A549 (cell line): ENCODE results near the gene SST. TPM values are rescaled to one million over a fixed set of nuclear protein-coding genes. Genes with fewer than 3 reads are reported as not detected.

Experiments used
- ATAC-seq, 2 experiments: fragments of 200-7000 bp in 1 of 2; fragments of >200 bp in 1 of 2; cut with Nextera tagmentation in 1 of 2; cut with Tn5 transposase in 1 of 2; 3 replicates each; pipeline versions ENCODE4 v1.8.0 to v1.9.1; 2018 to 2020; ENCODE audit warnings: mild to moderate bottlenecking in 1 of 2, moderate library complexity in 1 of 2
- CTCF ChIA-PET: fragments of 300-600 bp; sonication (Branson Sonifier 250); formaldehyde crosslinking; extraction: SDS; loops from one replicate; lab custom pipeline; 2021; ENCODE audit warnings: antibody characterized with exemption, inconsistent platforms; lab: Yijun Ruan, JAX
- POLR2A ChIA-PET: fragments of 350-600 bp; formaldehyde crosslinking; extraction: SDS; loops from one replicate; lab custom pipeline; 2021; ENCODE audit warnings: antibody characterized with exemption, inconsistent platforms; lab: Yijun Ruan, JAX
- DNase-seq, 2 experiments: peaks; one replicate each; pipeline versions ENCODE4 v3.0.0 to v3.0.0-alpha.2; 2011 to 2016; ENCODE audit warnings: low read depth in 1 of 2, low spot score in 1 of 2
- FAIRE-seq: peaks from 2 replicates; lab custom pipeline; 2011; peaks lifted over from hg19 to GRCh38; lab: Jason Lieb, UNC
- H3K27ac ChIP-seq, 2 experiments: fragments of >200 bp; sonication (Bioruptor Twin); formaldehyde crosslinking; 3 replicates each; pipeline ENCODE4 v1.5.1; 2016 to 2017
- H3K4me1 ChIP-seq: fragments of >200 bp; sonication (Bioruptor Twin); formaldehyde crosslinking; 3 replicates; pipeline ENCODE4 v1.6.1; 2016
- H3K4me2 ChIP-seq: fragments of >200 bp; sonication (Bioruptor Twin); formaldehyde crosslinking; 3 replicates; pipeline ENCODE4 v1.6.1; 2016
- H3K4me3 ChIP-seq: fragments of >200 bp; sonication (Bioruptor Twin); formaldehyde crosslinking; 3 replicates; pipeline ENCODE4 v1.5.1; 2016
- H3K9me3 ChIP-seq: fragments of >200 bp; sonication (Bioruptor Twin); formaldehyde crosslinking; 3 replicates; pipeline ENCODE4 v1.6.1; 2016
- CBX2 ChIP-seq: fragments of 200-600 bp; sonication (generic); IDR thresholded peaks from 2 replicates; pipeline ENCODE4 v1.6.1; 2016; ENCODE audit warnings: low read depth, mild to moderate bottlenecking, borderline replicate concordance
- CEBPB ChIP-seq, 2 experiments: fragments of >200 bp in 1 of 2; sonication (Bioruptor Twin) in 1 of 2; formaldehyde crosslinking in 1 of 2; IDR thresholded peaks; 2 replicates each; pipeline ENCODE4 v1.6.1; 2012 to 2016
- CHD2 ChIP-seq: fragments of 150-350 bp; IDR thresholded peaks from 2 replicates; pipeline ENCODE4 v1.6.1; 2014; ENCODE audit warnings: low read length; ENCODE audit not compliant: partially characterized antibody
- EHF ChIP-seq: fragments of 250-450 bp; sonication (Bioruptor Pico); IDR thresholded peaks from 2 replicates; pipeline ENCODE4 v1.5.0; 2020; ENCODE audit warnings: mild to moderate bottlenecking
- EHMT2 ChIP-seq: fragments of 200-600 bp; sonication (generic); IDR thresholded peaks from 2 replicates; pipeline ENCODE4 v1.6.1; 2016; ENCODE audit warnings: antibody characterized with exemption, low read depth, mild to moderate bottlenecking, moderate library complexity
- ESRRA ChIP-seq: fragments of 150-350 bp; IDR thresholded peaks from 2 replicates; pipeline ENCODE4 v1.6.1; 2014; ENCODE audit warnings: mild to moderate bottlenecking, low read length, borderline replicate concordance
- FOXS1 ChIP-seq: fragments of 250-450 bp; sonication (Bioruptor Pico); IDR thresholded peaks from 2 replicates; pipeline ENCODE4 v1.5.0; 2020; ENCODE audit warnings: mild to moderate bottlenecking, moderate library complexity
- HOXA7 ChIP-seq: fragments of 250-450 bp; sonication (Bioruptor Pico); IDR thresholded peaks from 2 replicates; pipeline ENCODE4 v1.5.0; 2020; ENCODE audit warnings: mild to moderate bottlenecking, moderate library complexity
- HOXB5 ChIP-seq: fragments of 250-450 bp; sonication (Bioruptor Pico); IDR thresholded peaks from 2 replicates; pipeline ENCODE4 v1.5.0; 2020; ENCODE audit warnings: mild to moderate bottlenecking, moderate library complexity
- JUNB ChIP-seq: fragments of >200 bp; sonication (Bioruptor Twin); formaldehyde crosslinking; IDR thresholded peaks from 2 replicates; pipeline ENCODE4 v1.6.1; 2016
- KDM1A ChIP-seq: fragments of 200-600 bp; sonication (generic); IDR thresholded peaks from 2 replicates; pipeline ENCODE4 v1.6.1; 2016; ENCODE audit warnings: low read depth, mild to moderate bottlenecking
- KDM5A ChIP-seq: fragments of 200-600 bp; sonication (generic); IDR thresholded peaks from 2 replicates; pipeline ENCODE4 v1.6.1; 2016; ENCODE audit warnings: antibody characterized with exemption, mild to moderate bottlenecking
- MAFK ChIP-seq: fragments of 450-650 bp; IDR thresholded peaks from 2 replicates; pipeline ENCODE4 v1.6.1; 2014; ENCODE audit not compliant: partially characterized antibody
- NFE2L2 ChIP-seq: fragments of 150-350 bp; conservative IDR thresholded peaks from 2 replicates; pipeline ENCODE4 v1.6.1; 2014; ENCODE audit warnings: low read length
- PHF8 ChIP-seq: fragments of 200-600 bp; sonication (generic); IDR thresholded peaks from 2 replicates; pipeline ENCODE4 v1.6.1; 2016; ENCODE audit warnings: low read depth, mild to moderate bottlenecking, antibody characterized with exemption, moderate library complexity, borderline replicate concordance
- RAD21 ChIP-seq, 2 experiments: fragments of >200 bp in 1 of 2; sonication (Bioruptor Twin) in 1 of 2; formaldehyde crosslinking in 1 of 2; IDR thresholded peaks in 1 of 2; conservative IDR thresholded peaks in 1 of 2; 2 replicates in 1 of 2; 3 replicates in 1 of 2; pipeline ENCODE4 v1.6.1; 2012 to 2018; ENCODE audit warnings: inconsistent platforms in 1 of 2
- RCOR1 ChIP-seq: fragments of 150-350 bp; IDR thresholded peaks from 2 replicates; pipeline ENCODE4 v1.6.1; 2014; ENCODE audit warnings: antibody characterized with exemption, low read length, low read depth
- RFX5 ChIP-seq: fragments of 450-650 bp; IDR thresholded peaks from 2 replicates; pipeline ENCODE4 v1.7.1; 2014; ENCODE audit warnings: antibody characterized with exemption, mild to moderate bottlenecking, moderate library complexity
- SREBF2 ChIP-seq: fragments of 450-650 bp; IDR thresholded peaks from 2 replicates; pipeline ENCODE4 v1.6.1; 2014; ENCODE audit warnings: mild to moderate bottlenecking, moderate library complexity
- ZC3H11A ChIP-seq: fragments of 450-650 bp; IDR thresholded peaks from 2 replicates; pipeline ENCODE4 v1.6.1; 2014; ENCODE audit warnings: antibody characterized with exemption, mild to moderate bottlenecking
- ZFP36 ChIP-seq: fragments of 450-650 bp; IDR thresholded peaks from 2 replicates; pipeline ENCODE4 v1.6.1; 2014; ENCODE audit warnings: borderline replicate concordance; ENCODE audit not compliant: partially characterized antibody
- ZNF302 ChIP-seq: fragments of 250-450 bp; sonication (Bioruptor Pico); IDR thresholded peaks from 2 replicates; pipeline ENCODE4 v1.9.0; 2021; ENCODE audit warnings: inconsistent platforms, mild to moderate bottlenecking, moderate library complexity
- ZSCAN20 ChIP-seq: fragments of 250-450 bp; sonication (Bioruptor Pico); IDR thresholded peaks from 2 replicates; pipeline ENCODE4 v1.8.0; 2022; ENCODE audit warnings: mild to moderate bottlenecking, moderate library complexity
- WGBS: methylation state at CpG from one replicate; pipeline ENCODE4 v1.1.6; 2017; ENCODE audit errors: missing lambda C conversion rate; 5-methylcytosine and 5-hydroxymethylcytosine counted together
- polyA plus RNA-seq, 4 experiments: library from polyadenylated mRNA; depleted of rRNA in 3 of 4; stranded (reverse); fragments of >200 nt; fragmentation: RNase III in 1 of 4; extraction: RNeasy Plus Mini Kit Qiagen cat#74134 plus additional on column Dnase treatment in 1 of 4; gene quantifications; 2 replicates in 3 of 4; 3 replicates in 1 of 4; pipeline ENCODE4 v1.2.3, GENCODE V29; 2011 to 2017
- TF ChIP-seq, protein P1 (sequence below): fragments of 150-350 bp; IDR thresholded peaks from 2 replicates; pipeline ENCODE4 v1.6.1; 2014; ENCODE audit warnings: low read depth, mild to moderate bottlenecking, low read length
- TF ChIP-seq, protein P2 (sequence below): fragments of 250-450 bp; sonication (Bioruptor Pico); IDR thresholded peaks from 2 replicates; pipeline ENCODE4 v1.5.0; 2021; ENCODE audit warnings: mild to moderate bottlenecking, moderate library complexity, borderline replicate concordance
- TF ChIP-seq, protein P3 (sequence below): fragments of 200-600 bp; sonication (generic); IDR thresholded peaks from 2 replicates; pipeline ENCODE4 v1.6.1; 2016; ENCODE audit warnings: antibody characterized with exemption, mild to moderate bottlenecking, moderate library complexity

SST gene
- polyA plus RNA-seq, 2 of the 4 experiments (the other 2 are of a cell fraction) = not detected

DNA sequence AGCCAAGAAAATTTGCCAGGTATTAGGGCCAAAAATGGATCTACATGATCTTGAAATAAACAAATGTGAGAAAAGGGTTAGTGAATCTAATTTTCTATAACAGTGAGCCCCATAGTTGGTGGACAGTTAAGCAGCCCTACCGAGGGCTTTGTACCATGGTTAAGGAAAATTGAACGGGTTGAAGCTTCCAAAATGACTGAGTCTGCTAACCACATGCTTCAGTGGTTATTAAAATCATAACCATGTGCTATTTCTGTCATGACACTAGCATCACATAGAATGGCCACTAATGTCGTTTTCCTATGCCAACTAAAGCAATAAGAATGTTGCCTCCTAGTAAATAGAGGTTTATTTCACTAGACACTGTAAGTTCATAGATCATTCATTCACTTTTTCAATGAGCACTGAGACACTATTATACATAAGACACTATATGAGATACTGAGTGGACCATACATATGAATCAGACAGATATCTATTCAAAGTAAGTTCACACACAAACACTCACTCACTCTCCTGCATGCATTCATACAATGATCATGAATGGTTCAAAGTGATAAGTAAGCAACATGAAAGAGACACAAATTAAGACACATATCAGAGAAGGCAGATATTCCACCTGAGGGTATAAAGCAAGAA lies 4.3 kb downstream of the SST start:
- POLR2A ChIA-PET = no interaction called here

DNA sequence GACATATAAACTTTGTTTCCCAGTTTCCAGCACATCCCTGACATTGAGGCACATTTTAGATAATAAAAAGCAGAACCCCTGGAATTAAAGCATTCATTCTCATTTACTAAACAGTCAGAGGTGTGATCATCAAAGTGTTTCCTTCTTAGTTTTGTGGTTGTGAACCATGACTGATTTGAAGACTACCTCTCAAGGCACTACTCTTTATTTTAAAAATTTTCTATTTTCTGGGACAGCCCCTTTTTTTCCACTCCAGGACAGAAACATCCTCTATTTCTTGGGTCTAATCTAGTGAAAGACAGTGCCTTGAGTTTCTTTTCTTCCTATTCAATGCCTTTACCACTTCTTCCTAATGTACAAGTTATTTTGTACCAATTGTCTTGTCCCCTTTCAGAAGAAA lies 5.2 kb downstream of the SST start:
- DNase-seq = no peak
- H3K4me3 ChIP-seq = no peak overlapping the region
- no peak overlapping the region for H3K27ac ChIP-seq
- TF ChIP-seq CHD2 (no peak), ZNF302 (CRISPR knock-in tag) (no peak), SREBF2 (no peak), CEBPB (IDR thresholded peaks at IDR 0.05) (no peak), RFX5 (no peak), EHF (CRISPR knock-in tag) (no peak), ZSCAN20 (CRISPR knock-in tag) (no peak), ESRRA (no peak), PHF8 (no peak), RAD21 (conservative IDR thresholded peaks at IDR 0.05 in 1 of 2, IDR thresholded peaks at IDR 0.05 in 1 of 2) (no peak), NFE2L2 (no peak), EHMT2 (no peak), MAFK (no peak)
- TF ChIP-seq, protein P1, sequence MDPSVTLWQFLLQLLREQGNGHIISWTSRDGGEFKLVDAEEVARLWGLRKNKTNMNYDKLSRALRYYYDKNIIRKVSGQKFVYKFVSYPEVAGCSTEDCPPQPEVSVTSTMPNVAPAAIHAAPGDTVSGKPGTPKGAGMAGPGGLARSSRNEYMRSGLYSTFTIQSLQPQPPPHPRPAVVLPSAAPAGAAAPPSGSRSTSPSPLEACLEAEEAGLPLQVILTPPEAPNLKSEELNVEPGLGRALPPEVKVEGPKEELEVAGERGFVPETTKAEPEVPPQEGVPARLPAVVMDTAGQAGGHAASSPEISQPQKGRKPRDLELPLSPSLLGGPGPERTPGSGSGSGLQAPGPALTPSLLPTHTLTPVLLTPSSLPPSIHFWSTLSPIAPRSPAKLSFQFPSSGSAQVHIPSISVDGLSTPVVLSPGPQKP = no peak
- TF ChIP-seq, protein P2, sequence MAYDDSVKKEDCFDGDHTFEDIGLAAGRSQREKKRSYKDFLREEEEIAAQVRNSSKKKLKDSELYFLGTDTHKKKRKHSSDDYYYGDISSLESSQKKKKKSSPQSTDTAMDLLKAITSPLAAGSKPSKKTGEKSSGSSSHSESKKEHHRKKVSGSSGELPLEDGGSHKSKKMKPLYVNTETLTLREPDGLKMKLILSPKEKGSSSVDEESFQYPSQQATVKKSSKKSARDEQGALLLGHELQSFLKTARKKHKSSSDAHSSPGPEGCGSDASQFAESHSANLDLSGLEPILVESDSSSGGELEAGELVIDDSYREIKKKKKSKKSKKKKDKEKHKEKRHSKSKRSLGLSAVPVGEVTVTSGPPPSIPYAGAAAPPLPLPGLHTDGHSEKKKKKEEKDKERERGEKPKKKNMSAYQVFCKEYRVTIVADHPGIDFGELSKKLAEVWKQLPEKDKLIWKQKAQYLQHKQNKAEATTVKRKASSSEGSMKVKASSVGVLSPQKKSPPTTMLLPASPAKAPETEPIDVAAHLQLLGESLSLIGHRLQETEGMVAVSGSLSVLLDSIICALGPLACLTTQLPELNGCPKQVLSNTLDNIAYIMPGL (CRISPR knock-in tag) = no peak
- no peak overlapping the region for H3K4me2 ChIP-seq
- no peak for FAIRE-seq
- no peak for ATAC-seq
- CTCF ChIA-PET = interaction anchor here (2.2 kb wide), 1 partner anchor 14 kb away, joined by 13 read pairs; no protein-coding TSS in a partner anchor
- H3K4me1 ChIP-seq = no peaks in the 10 kb centered on the region
- H3K9me3 ChIP-seq = no peaks in the 10 kb centered on the region
- POLR2A ChIA-PET = no interaction called here

More for the DNA sequence above, 4.3 kb downstream of the SST start:
- no peak for DNase-seq
- 0% methylated on average over 3 of the region's 3 CpGs for WGBS
- Histone ChIP-seq H3K4me3 (no peak overlapping the region), H3K4me1 (no peaks in the 10 kb centered on the region), H3K9me3 (no peaks in the 10 kb centered on the region), H3K4me2 (no peak overlapping the region), H3K27ac (no peak overlapping the region)
- no peak for FAIRE-seq
- CTCF ChIA-PET = no interaction called here
- TF ChIP-seq MAFK = no peak
- no peak for TF ChIP-seq RCOR1
- no peak for TF ChIP-seq ESRRA
- TF ChIP-seq, protein P3, sequence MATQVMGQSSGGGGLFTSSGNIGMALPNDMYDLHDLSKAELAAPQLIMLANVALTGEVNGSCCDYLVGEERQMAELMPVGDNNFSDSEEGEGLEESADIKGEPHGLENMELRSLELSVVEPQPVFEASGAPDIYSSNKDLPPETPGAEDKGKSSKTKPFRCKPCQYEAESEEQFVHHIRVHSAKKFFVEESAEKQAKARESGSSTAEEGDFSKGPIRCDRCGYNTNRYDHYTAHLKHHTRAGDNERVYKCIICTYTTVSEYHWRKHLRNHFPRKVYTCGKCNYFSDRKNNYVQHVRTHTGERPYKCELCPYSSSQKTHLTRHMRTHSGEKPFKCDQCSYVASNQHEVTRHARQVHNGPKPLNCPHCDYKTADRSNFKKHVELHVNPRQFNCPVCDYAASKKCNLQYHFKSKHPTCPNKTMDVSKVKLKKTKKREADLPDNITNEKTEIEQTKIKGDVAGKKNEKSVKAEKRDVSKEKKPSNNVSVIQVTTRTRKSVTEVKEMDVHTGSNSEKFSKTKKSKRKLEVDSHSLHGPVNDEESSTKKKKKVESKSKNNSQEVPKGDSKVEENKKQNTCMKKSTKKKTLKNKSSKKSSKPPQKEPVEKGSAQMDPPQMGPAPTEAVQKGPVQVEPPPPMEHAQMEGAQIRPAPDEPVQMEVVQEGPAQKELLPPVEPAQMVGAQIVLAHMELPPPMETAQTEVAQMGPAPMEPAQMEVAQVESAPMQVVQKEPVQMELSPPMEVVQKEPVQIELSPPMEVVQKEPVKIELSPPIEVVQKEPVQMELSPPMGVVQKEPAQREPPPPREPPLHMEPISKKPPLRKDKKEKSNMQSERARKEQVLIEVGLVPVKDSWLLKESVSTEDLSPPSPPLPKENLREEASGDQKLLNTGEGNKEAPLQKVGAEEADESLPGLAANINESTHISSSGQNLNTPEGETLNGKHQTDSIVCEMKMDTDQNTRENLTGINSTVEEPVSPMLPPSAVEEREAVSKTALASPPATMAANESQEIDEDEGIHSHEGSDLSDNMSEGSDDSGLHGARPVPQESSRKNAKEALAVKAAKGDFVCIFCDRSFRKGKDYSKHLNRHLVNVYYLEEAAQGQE = no peak
- TF ChIP-seq HOXA7 (CRISPR knock-in tag) = no peak
- TF ChIP-seq JUNB = no peak
- no peak for TF ChIP-seq ZFP36
- TF ChIP-seq FOXS1 = no peak
- no peak for TF ChIP-seq CEBPB (IDR thresholded peaks at IDR 0.05)
- no peak for TF ChIP-seq ZC3H11A
- TF ChIP-seq EHF (CRISPR knock-in tag) = no peak
- TF ChIP-seq, protein P2 (CRISPR knock-in tag) = no peak
- TF ChIP-seq ZSCAN20 (CRISPR knock-in tag) = no peak
- TF ChIP-seq KDM1A = no peak
- TF ChIP-seq CBX2 = no peak
- TF ChIP-seq RAD21 (conservative IDR thresholded peaks at IDR 0.05 in 1 of 2, IDR thresholded peaks at IDR 0.05 in 1 of 2) = no peak
- no peak for TF ChIP-seq KDM5A
- no peak for TF ChIP-seq HOXB5 (CRISPR knock-in tag)
- ATAC-seq = no peak
